SK-N-DZ (cell line): ENCODE results near the gene VPS4A.
"Not testable (repeated sequence)": the region's sequence is repeated elsewhere in the genome, so short reads cannot be mapped to it uniquely, and the experiment has no call there.

Experiments
- DNase-seq: peaks from one replicate; pipeline ENCODE4 v3.0.0-alpha.2; 2015; ENCODE audit warnings: low spot score

VPS4A gene

GRCh38 chr16:69326172-69326873, 15.2 kb downstream of the VPS4A start:
- DNase-seq = no peak

- DNase-seq = no peak
Measured at GRCh38 chr16:69327585-69328310, 16.6 kb downstream of the VPS4A start.

GRCh38 chr16:69328854-69329316, 17.7 kb downstream of the VPS4A start:
- DNase-seq = no peak

- no peak for DNase-seq
Measured at GRCh38 chr16:69329369-69330285, 18.5 kb downstream of the VPS4A start.

GRCh38 chr16:69330286-69331109, 19.3 kb downstream of the VPS4A start, which contains the start of gene PDF:
Gene PDF, minus strand, starts transcription at chr16:69330588. Its CDS starts 18 bp downstream, at chr16:69330570.
- DNase-seq = peak; percentile 92

- DNase-seq = no peak
Measured at GRCh38 chr16:69334696-69335095, 23.5 kb downstream of the VPS4A start.

- DNase-seq = no peak
Measured at GRCh38 chr16:69338557-69339288, 27.6 kb downstream of the VPS4A start.

GRCh38 chr16:69339289-69340094, 28.3 kb downstream of the VPS4A start, which contains the start of the genes COG8 and NIP7:
Gene COG8, minus strand, starts transcription at chr16:69339564. Its CDS starts 12 bp downstream, at chr16:69339552.
Gene NIP7, plus strand, starts transcription at chr16:69339772. Its CDS starts 58 bp downstream, at chr16:69339830.
- DNase-seq = peak; percentile 99

GRCh38 chr16:69340095-69340644, 29.0 kb downstream of the VPS4A start:
- no peak for DNase-seq

GRCh38 chr16:69344171-69344570, 33.0 kb downstream of the VPS4A start:
- no peak for DNase-seq

- no peak for DNase-seq
Measured at GRCh38 chr16:69345923-69346322, 34.8 kb downstream of the VPS4A start.

GRCh38 chr16:69346683-69347082, 35.5 kb downstream of the VPS4A start:
- no peak for DNase-seq

- no peak for DNase-seq
Measured at GRCh38 chr16:69348222-69348621, 37.1 kb downstream of the VPS4A start.

GRCh38 chr16:69349536-69349935, 38.4 kb downstream of the VPS4A start:
- DNase-seq = no peak

- DNase-seq = no peak
Measured at GRCh38 chr16:69350536-69351133, 39.5 kb downstream of the VPS4A start.

- DNase-seq = no peak
Measured at GRCh38 chr16:69351309-69352027, 40.3 kb downstream of the VPS4A start, which contains the start of gene TMED6. Gene TMED6, minus strand, starts transcription at chr16:69351786. Its CDS starts 33 bp downstream, at chr16:69351753.

GRCh38 chr16:69360070-69360469, 48.9 kb downstream of the VPS4A start:
- not testable (repeated sequence) for DNase-seq
